ENCODE data around the gene APRT. TPM values are rescaled to one million over a fixed set of nuclear protein-coding genes. Genes with fewer than 3 reads are reported as not detected.

Gene APRT
- total RNA-seq, 1 donor from 2014 or later: 116 TPM

DNA sequence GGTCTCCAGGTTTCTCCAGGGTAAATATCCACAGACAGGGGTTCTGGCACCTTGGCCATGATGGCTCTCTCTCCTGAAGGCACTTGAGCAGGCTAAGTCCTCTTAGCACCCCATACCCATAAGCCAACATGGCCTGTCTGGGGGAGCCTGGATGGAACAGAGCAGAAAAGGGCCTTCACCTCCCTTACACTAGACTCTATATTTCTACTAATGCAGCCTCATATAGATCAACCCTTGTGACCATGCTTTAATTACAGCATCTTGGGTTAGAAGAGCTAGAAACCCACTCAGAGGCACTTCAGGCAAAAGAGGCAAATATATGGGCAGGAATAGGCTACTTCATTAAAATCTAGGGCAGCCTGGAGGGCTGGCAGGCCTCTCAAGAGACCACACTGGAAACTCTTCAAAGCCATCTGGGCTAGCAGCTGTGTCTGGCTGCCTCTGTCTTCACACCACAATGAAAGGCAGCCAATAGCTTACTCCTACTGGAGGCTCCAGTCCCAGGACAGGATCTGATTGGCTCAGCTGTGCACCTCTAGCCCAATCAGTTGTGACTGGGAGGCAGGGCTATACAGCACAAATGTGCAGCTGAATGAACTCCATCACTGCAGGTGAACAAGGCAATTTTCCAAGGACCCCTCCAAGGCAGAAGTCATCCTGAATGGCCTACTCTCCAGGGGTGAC lies 12.8 kb downstream of the APRT start:
- H3K27ac Mint-ChIP-seq (ENCODE audit: unreplicated experiment): no peak overlapping the region
- H3K9me3 Mint-ChIP-seq: no peaks in the 10 kb centered on the region
- no peak for DNase-seq (ENCODE audit: low read depth, low spot score)
- H3K4me1 Mint-ChIP-seq: no peaks in the 10 kb centered on the region
- H3K4me3 Mint-ChIP-seq: peak overlapping the region; percentile 49
- H3K27me3 Mint-ChIP-seq (ENCODE audit: low read depth): peaks cover 2% of the 10 kb centered on the region
- TF ChIP-seq, protein P1, sequence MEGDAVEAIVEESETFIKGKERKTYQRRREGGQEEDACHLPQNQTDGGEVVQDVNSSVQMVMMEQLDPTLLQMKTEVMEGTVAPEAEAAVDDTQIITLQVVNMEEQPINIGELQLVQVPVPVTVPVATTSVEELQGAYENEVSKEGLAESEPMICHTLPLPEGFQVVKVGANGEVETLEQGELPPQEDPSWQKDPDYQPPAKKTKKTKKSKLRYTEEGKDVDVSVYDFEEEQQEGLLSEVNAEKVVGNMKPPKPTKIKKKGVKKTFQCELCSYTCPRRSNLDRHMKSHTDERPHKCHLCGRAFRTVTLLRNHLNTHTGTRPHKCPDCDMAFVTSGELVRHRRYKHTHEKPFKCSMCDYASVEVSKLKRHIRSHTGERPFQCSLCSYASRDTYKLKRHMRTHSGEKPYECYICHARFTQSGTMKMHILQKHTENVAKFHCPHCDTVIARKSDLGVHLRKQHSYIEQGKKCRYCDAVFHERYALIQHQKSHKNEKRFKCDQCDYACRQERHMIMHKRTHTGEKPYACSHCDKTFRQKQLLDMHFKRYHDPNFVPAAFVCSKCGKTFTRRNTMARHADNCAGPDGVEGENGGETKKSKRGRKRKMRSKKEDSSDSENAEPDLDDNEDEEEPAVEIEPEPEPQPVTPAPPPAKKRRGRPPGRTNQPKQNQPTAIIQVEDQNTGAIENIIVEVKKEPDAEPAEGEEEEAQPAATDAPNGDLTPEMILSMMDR (conservative IDR thresholded peaks at IDR 0.05): no peak
- H3K36me3 Mint-ChIP-seq (ENCODE audit: low read depth): no peaks in the 10 kb centered on the region

DNA sequence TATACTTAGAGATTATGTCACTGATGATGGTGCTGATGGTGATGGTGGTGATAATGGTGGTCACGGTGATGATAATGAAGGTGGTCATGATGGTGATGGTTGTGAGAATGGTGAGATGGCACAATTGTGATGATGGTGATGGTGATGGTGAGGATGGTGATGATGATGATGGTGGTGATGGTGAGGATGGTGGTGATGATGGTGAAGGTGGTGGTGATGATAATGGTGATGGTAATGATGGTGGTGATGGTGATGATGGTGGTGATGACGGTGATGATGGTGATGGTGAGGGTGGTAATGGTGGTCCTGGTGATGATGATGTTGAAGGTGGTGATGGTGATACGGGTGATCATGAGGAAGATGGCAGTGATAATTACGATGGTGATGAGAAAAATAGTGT lies 13.7 kb downstream of the APRT start:
- Mint-ChIP-seq H3K27me3 (ENCODE audit: low read depth) (peaks cover 2% of the 10 kb centered on the region), H3K4me1 (no peaks in the 10 kb centered on the region), H3K9me3 (no peaks in the 10 kb centered on the region), H3K4me3 (no peak overlapping the region), H3K27ac (ENCODE audit: unreplicated experiment) (no peak overlapping the region), H3K36me3 (ENCODE audit: low read depth) (no peaks in the 10 kb centered on the region)
- TF ChIP-seq, protein P1 (conservative IDR thresholded peaks at IDR 0.05): no peak
- DNase-seq (ENCODE audit: low read depth, low spot score): no peak

DNA sequence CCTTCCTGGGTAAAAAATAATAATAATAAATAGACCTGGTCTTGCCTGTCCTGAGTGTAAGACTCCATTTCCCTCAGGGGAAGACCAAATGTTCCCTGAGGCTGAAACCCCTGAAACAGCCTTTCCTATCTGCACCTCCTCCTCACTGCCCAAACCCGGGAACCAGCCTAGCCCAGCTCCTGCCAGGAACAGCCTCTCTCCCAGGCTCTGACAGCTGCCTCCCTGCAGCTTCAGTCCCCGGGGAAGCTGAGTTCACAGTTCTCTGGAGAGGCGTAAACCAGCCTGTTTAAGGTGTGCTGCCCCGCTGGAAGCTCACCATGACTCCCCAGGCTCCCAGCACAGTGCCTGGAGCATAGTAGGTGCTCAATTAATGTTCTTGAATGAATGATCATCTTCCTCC lies 15.4 kb downstream of the APRT start:
- no peak for DNase-seq (ENCODE audit: low read depth, low spot score)
- peaks cover 5% of the 10 kb centered on the region for H3K4me1 Mint-ChIP-seq
- TF ChIP-seq, protein P1 (conservative IDR thresholded peaks at IDR 0.05): no peak
- peaks cover 3% of the 10 kb centered on the region for H3K27me3 Mint-ChIP-seq (ENCODE audit: low read depth)
- no peaks in the 10 kb centered on the region for H3K36me3 Mint-ChIP-seq (ENCODE audit: low read depth)
- no peak overlapping the region for H3K4me3 Mint-ChIP-seq
- peak overlapping the region; percentile 35 for H3K27ac Mint-ChIP-seq (ENCODE audit: unreplicated experiment)
- H3K9me3 Mint-ChIP-seq: no peaks in the 10 kb centered on the region

DNA sequence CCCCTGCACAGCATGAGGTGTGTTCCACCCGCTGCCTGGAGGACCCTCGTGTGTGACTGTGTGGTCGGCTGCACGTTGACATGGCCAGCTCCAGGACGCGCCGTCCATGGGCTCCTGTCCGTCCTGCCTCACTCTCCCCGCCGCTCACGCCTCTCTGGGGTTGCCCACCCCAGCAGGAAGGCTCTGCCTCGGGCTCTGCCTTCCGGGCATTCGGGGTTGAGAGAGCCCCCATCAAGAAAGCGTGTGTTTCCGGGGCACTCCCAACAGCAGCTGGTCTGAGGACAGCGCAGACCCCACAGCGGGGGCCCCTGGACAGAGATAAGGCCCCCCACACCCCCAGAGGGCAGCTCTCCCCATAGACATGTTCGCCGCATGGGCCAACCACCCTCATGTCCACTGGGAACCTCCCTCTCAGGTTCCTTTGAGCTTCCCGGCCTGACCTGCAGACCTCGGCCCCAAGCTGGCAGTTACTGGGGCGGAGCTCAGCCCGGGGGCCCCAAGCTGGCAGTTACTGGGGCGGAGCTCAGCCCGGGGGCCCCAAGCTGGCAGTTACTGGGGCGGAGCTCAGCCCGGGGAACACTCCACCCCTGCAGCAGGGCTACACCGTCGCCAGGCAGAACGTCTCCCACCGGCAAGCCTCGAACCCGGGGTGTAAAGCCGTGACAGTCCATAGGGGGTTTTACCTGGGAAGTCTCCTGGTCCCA lies 18.3 kb downstream of the APRT start:
- no peak for DNase-seq (ENCODE audit: low read depth, low spot score)
- Mint-ChIP-seq H3K9me3 (no peaks in the 10 kb centered on the region), H3K27me3 (ENCODE audit: low read depth) (peaks cover 8% of the 10 kb centered on the region), H3K27ac (ENCODE audit: unreplicated experiment) (no peak overlapping the region), H3K36me3 (ENCODE audit: low read depth) (no peaks in the 10 kb centered on the region), H3K4me1 (peaks cover 9% of the 10 kb centered on the region), H3K4me3 (no peak overlapping the region)
- TF ChIP-seq, protein P1 (conservative IDR thresholded peaks at IDR 0.05): no peak

DNA sequence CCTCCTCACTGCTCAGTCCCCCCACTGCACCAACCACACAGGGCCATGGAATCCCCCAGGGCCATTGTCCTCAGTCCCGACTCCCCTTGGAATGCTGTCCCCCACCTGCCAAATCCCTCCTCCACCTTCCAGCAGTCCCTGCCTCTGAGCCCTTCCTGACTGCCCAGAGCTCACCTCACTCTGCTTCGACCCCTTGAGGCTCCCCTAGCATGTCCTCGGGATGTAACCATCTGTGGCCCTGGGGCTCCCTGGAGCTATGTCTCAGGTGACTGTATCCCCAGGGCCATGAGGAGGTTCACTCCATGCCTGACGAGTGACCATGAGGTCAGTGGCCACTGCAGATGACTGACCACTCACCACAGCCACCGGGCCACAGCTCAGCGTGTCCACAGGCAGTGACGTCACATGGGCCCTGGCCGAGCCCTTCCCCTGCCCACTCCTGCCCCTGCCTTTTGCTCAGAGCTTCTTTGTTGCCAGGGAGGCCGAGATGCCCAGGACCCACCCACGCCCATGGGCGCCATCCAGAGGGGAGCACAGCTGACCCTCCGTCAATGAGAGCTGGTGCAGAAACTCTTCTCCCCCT lies 19.0 kb downstream of the APRT start:
- Mint-ChIP-seq H3K4me1 (peaks cover 9% of the 10 kb centered on the region), H3K27ac (ENCODE audit: unreplicated experiment) (no peak overlapping the region), H3K27me3 (ENCODE audit: low read depth) (peaks cover 11% of the 10 kb centered on the region), H3K9me3 (no peaks in the 10 kb centered on the region), H3K36me3 (ENCODE audit: low read depth) (no peaks in the 10 kb centered on the region), H3K4me3 (no peak overlapping the region)
- TF ChIP-seq, protein P1 (conservative IDR thresholded peaks at IDR 0.05): no peak
- DNase-seq (ENCODE audit: low read depth, low spot score): no peak

Data from neural crest cell (in vitro differentiated cells).